ENCODE results near the gene RPL7A.

GRCh38 chr9:133382507-133383141 is 34.6 kb downstream of the RPL7A start:
- TF ChIP-seq, protein P1, sequence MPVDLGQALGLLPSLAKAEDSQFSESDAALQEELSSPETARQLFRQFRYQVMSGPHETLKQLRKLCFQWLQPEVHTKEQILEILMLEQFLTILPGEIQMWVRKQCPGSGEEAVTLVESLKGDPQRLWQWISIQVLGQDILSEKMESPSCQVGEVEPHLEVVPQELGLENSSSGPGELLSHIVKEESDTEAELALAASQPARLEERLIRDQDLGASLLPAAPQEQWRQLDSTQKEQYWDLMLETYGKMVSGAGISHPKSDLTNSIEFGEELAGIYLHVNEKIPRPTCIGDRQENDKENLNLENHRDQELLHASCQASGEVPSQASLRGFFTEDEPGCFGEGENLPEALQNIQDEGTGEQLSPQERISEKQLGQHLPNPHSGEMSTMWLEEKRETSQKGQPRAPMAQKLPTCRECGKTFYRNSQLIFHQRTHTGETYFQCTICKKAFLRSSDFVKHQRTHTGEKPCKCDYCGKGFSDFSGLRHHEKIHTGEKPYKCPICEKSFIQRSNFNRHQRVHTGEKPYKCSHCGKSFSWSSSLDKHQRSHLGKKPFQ (CRISPR knock-in tag; IDR thresholded peaks at IDR 0.05; ENCODE audit: insufficient replicate concordance), result no peak
- no peak for TF ChIP-seq ZNF777 (CRISPR knock-in tag; IDR thresholded peaks at IDR 0.05)
- TF ChIP-seq SRSF9 (IDR thresholded peaks at IDR 0.05; ENCODE audit: borderline replicate concordance, insufficient read depth, low read depth, low read length, poor library complexity, severe bottlenecking), result no peak
- TF ChIP-seq GPN1 (CRISPR knock-in tag; IDR thresholded peaks at IDR 0.05; ENCODE audit: borderline replicate concordance), result no peak
- TF ChIP-seq CENPBD1 (CRISPR knock-in tag; IDR thresholded peaks at IDR 0.05; ENCODE audit: borderline replicate concordance, low read depth), result no peak
- TF ChIP-seq BCLAF1 (IDR thresholded peaks at IDR 0.05), result no peak
- TF ChIP-seq, protein P2, sequence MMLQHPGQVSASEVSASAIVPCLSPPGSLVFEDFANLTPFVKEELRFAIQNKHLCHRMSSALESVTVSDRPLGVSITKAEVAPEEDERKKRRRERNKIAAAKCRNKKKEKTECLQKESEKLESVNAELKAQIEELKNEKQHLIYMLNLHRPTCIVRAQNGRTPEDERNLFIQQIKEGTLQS (CRISPR knock-in tag; IDR thresholded peaks at IDR 0.05), result no peak
- no peak for TF ChIP-seq CTCF (CRISPR knock-in tag; IDR thresholded peaks at IDR 0.05)
- TF ChIP-seq JUND (CRISPR knock-in tag; IDR thresholded peaks at IDR 0.05), result no peak
- TF ChIP-seq RXRB (CRISPR knock-in tag; IDR thresholded peaks at IDR 0.05; ENCODE audit: borderline replicate concordance), result no peak
- TF ChIP-seq, protein P3, sequence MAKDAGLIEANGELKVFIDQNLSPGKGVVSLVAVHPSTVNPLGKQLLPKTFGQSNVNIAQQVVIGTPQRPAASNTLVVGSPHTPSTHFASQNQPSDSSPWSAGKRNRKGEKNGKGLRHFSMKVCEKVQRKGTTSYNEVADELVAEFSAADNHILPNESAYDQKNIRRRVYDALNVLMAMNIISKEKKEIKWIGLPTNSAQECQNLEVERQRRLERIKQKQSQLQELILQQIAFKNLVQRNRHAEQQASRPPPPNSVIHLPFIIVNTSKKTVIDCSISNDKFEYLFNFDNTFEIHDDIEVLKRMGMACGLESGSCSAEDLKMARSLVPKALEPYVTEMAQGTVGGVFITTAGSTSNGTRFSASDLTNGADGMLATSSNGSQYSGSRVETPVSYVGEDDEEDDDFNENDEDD (CRISPR knock-in tag; IDR thresholded peaks at IDR 0.05; ENCODE audit: borderline replicate concordance), result no peak
- no peak for TF ChIP-seq ZNF562 (CRISPR knock-in tag; IDR thresholded peaks at IDR 0.05; ENCODE audit: borderline replicate concordance)
- no peak for TF ChIP-seq DZIP1 (CRISPR knock-in tag; IDR thresholded peaks at IDR 0.05)
- no peak for TF ChIP-seq ZNF430 (CRISPR knock-in tag; IDR thresholded peaks at IDR 0.05)

Measured in HepG2 (cell line).